SU-DHL-6 (cell line): ENCODE data around the gene ZXDC.

ENCODE experiments used
- EZH2phosphoT487 ChIP-seq: fragments of 200-600 bp; sonication (generic), shearing (Covaris generic); conservative IDR thresholded peaks from 2 replicates; pipeline ENCODE4 v1.6.1; 2018; ENCODE audit warnings: mild to moderate bottlenecking, antibody characterized with exemption, low read length, moderate library complexity, mixed read lengths
- TF ChIP-seq, protein P1 (sequence below): fragments of 200-600 bp; sonication (generic); IDR thresholded peaks from one replicate; pipeline ENCODE4 v1.5.1; 2017; ENCODE audit warnings: antibody characterized with exemption, mild to moderate bottlenecking, low read length, moderate library complexity; ENCODE audit not compliant: insufficient read depth, poor library complexity, severe bottlenecking

DNA sequence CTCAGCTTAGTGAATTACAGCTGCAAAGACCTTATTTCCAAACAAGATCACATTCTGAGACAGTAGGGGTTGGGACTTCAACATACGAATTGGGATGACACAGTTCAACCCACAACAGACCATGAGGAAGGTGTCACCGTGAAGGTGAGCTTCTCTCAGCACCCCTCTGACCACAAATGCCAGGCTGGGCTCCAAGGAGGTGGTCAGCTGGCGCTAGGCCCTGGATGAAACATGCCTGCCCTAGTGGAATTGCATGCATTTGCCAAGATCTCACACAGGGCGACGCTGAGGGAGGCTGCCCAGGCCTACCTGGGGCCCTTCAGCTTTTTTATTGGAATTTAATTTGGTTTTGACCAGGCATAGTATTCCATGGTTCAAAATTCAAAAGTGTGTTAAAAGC is 79.2 kb downstream of the ZXDC start:
- TF ChIP-seq, protein P1, sequence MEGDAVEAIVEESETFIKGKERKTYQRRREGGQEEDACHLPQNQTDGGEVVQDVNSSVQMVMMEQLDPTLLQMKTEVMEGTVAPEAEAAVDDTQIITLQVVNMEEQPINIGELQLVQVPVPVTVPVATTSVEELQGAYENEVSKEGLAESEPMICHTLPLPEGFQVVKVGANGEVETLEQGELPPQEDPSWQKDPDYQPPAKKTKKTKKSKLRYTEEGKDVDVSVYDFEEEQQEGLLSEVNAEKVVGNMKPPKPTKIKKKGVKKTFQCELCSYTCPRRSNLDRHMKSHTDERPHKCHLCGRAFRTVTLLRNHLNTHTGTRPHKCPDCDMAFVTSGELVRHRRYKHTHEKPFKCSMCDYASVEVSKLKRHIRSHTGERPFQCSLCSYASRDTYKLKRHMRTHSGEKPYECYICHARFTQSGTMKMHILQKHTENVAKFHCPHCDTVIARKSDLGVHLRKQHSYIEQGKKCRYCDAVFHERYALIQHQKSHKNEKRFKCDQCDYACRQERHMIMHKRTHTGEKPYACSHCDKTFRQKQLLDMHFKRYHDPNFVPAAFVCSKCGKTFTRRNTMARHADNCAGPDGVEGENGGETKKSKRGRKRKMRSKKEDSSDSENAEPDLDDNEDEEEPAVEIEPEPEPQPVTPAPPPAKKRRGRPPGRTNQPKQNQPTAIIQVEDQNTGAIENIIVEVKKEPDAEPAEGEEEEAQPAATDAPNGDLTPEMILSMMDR, result no peak
- no peak for TF ChIP-seq EZH2phosphoT487
